Ishikawa (cell line): ENCODE results near the gene RAMP1.

Source experiments
- CEBPB ChIP-seq: IDR thresholded peaks from 2 replicates; pipeline ENCODE4 v1.6.1; 2012
- CREB1 ChIP-seq: IDR thresholded peaks from 2 replicates; pipeline ENCODE4 v1.6.1; 2012; ENCODE audit warnings: low read depth
- EGR1 ChIP-seq: IDR thresholded peaks from 2 replicates; pipeline ENCODE4 v1.6.1; 2012
- EP300 ChIP-seq: IDR thresholded peaks from 2 replicates; pipeline ENCODE4 v1.6.1; 2012; ENCODE audit warnings: borderline replicate concordance
- FOXM1 ChIP-seq: IDR thresholded peaks from 2 replicates; pipeline ENCODE4 v1.6.1; 2012; ENCODE audit warnings: low read depth, borderline replicate concordance
- NFIC ChIP-seq: IDR thresholded peaks from 2 replicates; pipeline ENCODE4 v1.6.1; 2012
- RAD21 ChIP-seq: IDR thresholded peaks from 2 replicates; pipeline ENCODE4 v1.6.1; 2012; ENCODE audit warnings: low read depth
- REST ChIP-seq: IDR thresholded peaks from 2 replicates; pipeline ENCODE4 v1.6.1; 2012; ENCODE audit warnings: low read depth, mild to moderate bottlenecking
- TAF1 ChIP-seq: IDR thresholded peaks from 2 replicates; pipeline ENCODE4 v1.6.1; 2012; ENCODE audit warnings: low read depth, mild to moderate bottlenecking
- TCF12 ChIP-seq: IDR thresholded peaks from 2 replicates; pipeline ENCODE4 v1.6.1; 2012; ENCODE audit warnings: low read depth
- TEAD4 ChIP-seq: IDR thresholded peaks from 2 replicates; pipeline ENCODE4 v1.6.1; 2012
- YY1 ChIP-seq: IDR thresholded peaks from 2 replicates; pipeline ENCODE4 v1.6.1; 2012; ENCODE audit warnings: low read depth
- TF ChIP-seq, protein P1 (sequence below): IDR thresholded peaks from 2 replicates; pipeline ENCODE4 v1.6.1; 2012

DNA sequence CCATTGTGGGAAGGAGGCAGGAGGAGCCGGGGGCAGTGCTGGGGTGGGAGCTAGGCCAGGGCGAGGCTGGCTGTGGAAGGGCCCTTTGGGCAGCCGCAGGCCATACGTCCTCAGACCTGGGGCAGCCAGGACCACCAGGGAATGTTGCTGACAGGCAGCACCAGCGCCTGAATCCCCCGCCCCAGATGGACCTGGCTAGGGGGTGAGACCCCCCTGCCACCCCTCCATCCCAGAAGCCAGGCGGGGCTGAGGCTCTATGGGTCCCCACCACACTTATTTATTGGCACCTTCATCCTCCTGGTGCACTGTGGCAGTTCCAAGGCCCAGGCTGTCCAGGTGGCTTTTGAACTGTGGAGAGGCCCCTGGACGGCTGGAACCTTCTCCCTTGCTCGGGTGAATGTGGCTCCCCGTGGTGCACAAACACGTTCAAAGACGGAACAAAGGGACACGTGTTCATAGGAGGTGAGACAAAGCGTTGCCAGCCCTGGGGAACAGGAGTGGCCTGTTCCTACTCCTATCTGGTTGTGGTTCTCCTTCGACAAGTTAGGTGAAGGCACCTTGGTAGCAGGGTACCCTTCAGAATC lies 35.1 kb downstream of the RAMP1 start:
- TF ChIP-seq REST: no peak
- TF ChIP-seq YY1: no peak
- no peak for TF ChIP-seq FOXM1
- no peak for TF ChIP-seq EP300
- no peak for TF ChIP-seq CEBPB
- TF ChIP-seq, protein P1, sequence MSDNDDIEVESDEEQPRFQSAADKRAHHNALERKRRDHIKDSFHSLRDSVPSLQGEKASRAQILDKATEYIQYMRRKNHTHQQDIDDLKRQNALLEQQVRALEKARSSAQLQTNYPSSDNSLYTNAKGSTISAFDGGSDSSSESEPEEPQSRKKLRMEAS: no peak
- no peak for TF ChIP-seq TAF1
- no peak for TF ChIP-seq EGR1
- no peak for TF ChIP-seq TCF12
- no peak for TF ChIP-seq RAD21
- no peak for TF ChIP-seq CREB1
- TF ChIP-seq TEAD4: no peak
- no peak for TF ChIP-seq NFIC
